HFF-Myc (cell line): Measurements from ENCODE around the gene CLIC6.
A peak's percentile ranks its signal among the peaks of the same experiment; 100 is the strongest.

Experiments used
- DNase-seq: peaks from one replicate; pipeline ENCODE4 v3.0.0-alpha.2; 2011; ENCODE audit warnings: low read depth; ENCODE audit errors: extremely low read depth
- H3K4me3 ChIP-seq: replicated peaks from 2 replicates; pipeline ENCODE4 v1.5.1; 2011; ENCODE audit warnings: low read depth, mild to moderate bottlenecking, control low read depth, low read length
- TF ChIP-seq, protein P1 (sequence below): IDR thresholded peaks from 2 replicates; pipeline ENCODE4 v1.5.1; 2012; ENCODE audit warnings: mild to moderate bottlenecking, low read depth, low read length, control low read depth; ENCODE audit errors: missing control alignments

Gene CLIC6

DNA sequence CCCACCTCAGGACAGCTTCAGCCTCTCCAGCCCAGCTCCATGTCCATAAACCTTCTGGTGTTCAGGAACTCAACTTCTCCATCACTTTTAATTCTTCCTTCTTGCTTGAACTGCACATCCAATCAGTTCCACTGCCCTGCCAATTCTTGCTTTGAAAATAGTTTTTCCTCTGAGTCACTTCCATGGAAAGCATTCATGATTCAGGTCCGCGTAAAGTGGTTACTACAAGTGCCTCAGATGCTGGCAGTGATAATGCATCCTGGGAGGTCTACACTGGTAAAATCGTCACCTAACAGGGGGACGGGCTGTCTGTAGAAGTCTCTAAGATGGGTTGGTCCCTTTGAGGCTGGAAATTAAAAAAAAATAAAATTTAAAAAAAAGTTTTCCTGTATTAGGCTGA, 27.9 kb upstream of the CLIC6 start:
- TF ChIP-seq, protein P1, sequence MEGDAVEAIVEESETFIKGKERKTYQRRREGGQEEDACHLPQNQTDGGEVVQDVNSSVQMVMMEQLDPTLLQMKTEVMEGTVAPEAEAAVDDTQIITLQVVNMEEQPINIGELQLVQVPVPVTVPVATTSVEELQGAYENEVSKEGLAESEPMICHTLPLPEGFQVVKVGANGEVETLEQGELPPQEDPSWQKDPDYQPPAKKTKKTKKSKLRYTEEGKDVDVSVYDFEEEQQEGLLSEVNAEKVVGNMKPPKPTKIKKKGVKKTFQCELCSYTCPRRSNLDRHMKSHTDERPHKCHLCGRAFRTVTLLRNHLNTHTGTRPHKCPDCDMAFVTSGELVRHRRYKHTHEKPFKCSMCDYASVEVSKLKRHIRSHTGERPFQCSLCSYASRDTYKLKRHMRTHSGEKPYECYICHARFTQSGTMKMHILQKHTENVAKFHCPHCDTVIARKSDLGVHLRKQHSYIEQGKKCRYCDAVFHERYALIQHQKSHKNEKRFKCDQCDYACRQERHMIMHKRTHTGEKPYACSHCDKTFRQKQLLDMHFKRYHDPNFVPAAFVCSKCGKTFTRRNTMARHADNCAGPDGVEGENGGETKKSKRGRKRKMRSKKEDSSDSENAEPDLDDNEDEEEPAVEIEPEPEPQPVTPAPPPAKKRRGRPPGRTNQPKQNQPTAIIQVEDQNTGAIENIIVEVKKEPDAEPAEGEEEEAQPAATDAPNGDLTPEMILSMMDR: no peak
- H3K4me3 ChIP-seq: no peak overlapping the region

DNA sequence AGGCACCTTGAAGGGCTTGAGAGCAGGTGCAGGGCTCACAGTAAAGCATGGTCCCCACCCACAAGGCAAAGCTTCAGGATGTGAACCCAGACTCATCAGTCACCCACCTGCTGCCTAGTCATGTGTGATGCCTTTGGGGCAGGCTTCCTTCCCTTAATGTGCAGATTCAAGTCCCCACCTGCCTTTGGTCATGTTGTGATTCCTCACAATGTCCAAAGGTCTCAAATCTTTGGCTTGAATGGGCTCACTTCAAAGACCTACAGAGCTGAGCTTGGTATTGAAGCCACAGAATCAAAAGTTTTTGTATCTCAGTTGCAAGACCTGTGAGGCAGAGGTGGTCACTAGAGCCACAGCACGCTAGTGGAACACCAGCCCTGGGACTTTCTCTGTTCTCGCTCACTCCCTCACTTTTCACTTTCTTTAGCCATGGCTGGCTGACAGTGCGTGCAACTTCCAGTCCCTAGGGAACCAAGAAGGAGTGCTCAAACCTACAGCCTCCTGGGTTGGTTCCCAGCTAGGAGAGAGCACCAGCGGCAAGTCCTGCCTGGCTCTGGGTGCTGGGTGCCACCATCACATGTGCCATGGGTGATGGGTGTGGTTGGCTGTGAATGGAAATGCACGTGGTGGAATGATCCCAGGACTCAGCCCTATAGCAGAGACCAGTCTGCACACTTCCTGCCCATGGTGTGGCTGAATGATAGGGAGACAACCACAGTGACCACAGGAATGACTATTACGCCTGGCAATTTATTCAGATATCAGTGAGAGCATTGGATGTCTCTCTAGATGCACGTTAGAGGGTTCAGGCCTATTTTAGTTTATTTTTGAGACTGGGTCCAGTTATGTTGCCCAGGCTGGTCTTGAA, 26.4 kb upstream of the CLIC6 start:
- H3K4me3 ChIP-seq: no peak overlapping the region
- no peak for DNase-seq
- TF ChIP-seq, protein P1: no peak

More for the DNA sequence above, 27.9 kb upstream of the CLIC6 start:
- DNase-seq: peak; percentile 20

DNA sequence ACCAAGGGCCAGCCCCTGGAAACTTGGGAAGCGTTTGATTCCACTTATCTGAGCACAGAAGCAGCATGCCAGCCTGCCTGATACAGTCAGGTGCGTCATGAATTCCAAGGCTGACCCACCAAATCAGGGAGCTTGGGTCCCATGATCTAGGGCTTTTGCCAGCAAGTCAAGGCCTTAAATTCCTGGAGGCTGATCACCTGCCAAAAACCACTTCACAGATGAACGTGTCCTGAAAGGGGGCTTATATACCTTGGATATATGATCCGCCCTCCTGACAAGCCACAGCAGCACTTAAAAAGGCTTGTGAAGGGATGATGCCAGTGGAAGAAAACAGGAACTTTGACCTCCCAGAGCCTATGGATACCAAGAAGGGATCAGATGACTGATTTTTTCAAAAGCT, 24.0 kb upstream of the CLIC6 start:
- no peak overlapping the region for H3K4me3 ChIP-seq
- TF ChIP-seq, protein P1: no peak
- no peak for DNase-seq

DNA sequence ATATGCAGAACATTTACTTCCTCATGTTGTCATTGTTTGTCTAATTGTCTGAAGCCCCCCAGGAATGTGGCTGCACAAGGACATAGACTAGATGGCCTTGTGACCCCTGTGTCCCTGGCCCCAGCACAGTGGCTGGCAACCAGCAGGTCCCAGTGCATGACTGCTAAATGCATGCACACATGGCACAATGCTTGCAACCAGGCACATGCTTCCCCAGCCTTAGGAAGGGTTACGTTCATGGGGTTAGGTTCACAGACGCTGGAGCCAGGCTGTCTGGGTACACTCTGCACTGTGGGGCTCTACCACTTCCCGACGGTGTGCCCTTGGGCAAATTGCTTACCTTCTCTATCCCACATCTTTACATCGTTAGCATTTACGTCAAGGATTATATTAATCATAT, 21.2 kb upstream of the CLIC6 start:
- TF ChIP-seq, protein P1: no peak
- no peak for DNase-seq

DNA sequence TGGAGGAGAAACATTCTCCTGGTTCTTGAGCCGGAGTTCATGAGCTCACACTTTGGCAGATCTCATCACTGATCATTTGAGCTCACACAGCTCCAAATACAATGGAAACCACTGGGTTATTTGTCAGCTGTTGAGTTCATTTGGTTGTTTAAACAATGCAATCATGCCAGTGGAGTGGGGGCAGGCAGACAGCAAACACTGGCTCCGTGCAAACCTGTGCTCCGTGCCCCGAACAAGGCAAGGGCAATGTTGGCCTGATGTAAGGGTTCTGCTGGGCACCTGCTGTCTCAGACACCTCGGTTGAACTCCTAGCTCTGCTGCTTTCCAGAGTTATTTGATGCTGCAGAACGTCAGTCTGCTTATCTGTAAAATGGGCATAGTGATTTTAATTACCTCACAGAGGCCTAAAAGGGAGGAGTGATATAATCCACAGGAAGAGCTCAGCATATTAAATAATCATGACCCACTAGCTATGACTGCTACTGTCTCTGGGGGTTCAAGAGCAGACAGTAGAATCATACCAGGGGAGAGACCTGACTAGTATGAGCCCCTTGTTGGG, 20.0 kb upstream of the CLIC6 start:
- H3K4me3 ChIP-seq: no peak overlapping the region
- no peak for DNase-seq
- TF ChIP-seq, protein P1: no peak

More for the DNA sequence above, 21.2 kb upstream of the CLIC6 start:
- H3K4me3 ChIP-seq: no peak overlapping the region

DNA sequence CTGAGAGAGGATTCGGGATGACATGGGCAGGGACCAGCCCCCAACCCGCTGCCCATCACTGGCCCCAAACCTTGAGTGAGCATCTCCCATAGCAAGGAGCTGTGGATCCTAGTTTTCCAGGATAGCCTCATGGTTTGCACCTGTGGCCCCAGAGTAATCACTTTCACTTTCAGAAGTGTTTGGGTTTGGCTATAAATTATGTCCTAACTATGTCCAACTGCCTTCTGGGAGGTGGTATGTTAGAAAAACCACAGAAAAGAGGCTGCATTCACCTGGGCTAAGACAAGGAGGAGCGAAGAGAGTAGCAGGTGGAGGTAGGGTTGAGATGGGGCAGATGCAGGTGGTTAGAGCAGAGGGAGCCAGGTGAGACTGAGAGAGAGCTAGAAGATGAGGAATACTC, 19.4 kb upstream of the CLIC6 start:
- TF ChIP-seq, protein P1: no peak
- no peak overlapping the region for H3K4me3 ChIP-seq
- no peak for DNase-seq
